Effector memory CD8-positive, alpha-beta T cell (primary cell): ENCODE results near the gene CSRNP2.
"Not testable (repeated sequence)": the region's sequence is repeated elsewhere in the genome, so short reads cannot be mapped to it uniquely, and the experiment has no call there.

Source experiments
- ATAC-seq: fragments of 150-1000 bp; cut with Tn5 transposase; replicated peaks from 2 replicates; pipeline ENCODE4 v1.10.0; 2021; ENCODE audit warnings: mild to moderate bottlenecking, moderate library complexity
- DNase-seq, 3 experiments: peaks; one replicate each; pipeline ENCODE4 v3.0.0; 2021
- H3K27ac Mint-ChIP-seq, 2 donors: one replicate each; pipeline ENCODE4 v1.8.0; 2022; ENCODE audit warnings: mild to moderate bottlenecking in 2 of 2, mixed read lengths in 2 of 2, moderate library complexity in 2 of 2
- H3K27me3 Mint-ChIP-seq, 2 donors: one replicate each; pipeline ENCODE4 v1.8.0; 2022; ENCODE audit warnings: mixed read lengths in 2 of 2
- H3K36me3 Mint-ChIP-seq: one replicate; pipeline ENCODE4 v1.8.0; 2022; ENCODE audit warnings: mild to moderate bottlenecking, moderate library complexity, mixed read lengths; ENCODE audit not compliant: insufficient read depth
- H3K4me1 Mint-ChIP-seq, 2 donors: one replicate each; pipeline ENCODE4 v1.8.0; 2022; ENCODE audit warnings: low read depth in 2 of 2, mixed read lengths in 2 of 2
- H3K4me3 Mint-ChIP-seq, 2 donors: one replicate each; pipeline ENCODE4 v1.8.0; 2022; ENCODE audit warnings: mild to moderate bottlenecking in 2 of 2, mixed read lengths in 2 of 2, moderate library complexity in 2 of 2
- H3K9me3 Mint-ChIP-seq, 2 donors: one replicate each; pipeline ENCODE4 v1.8.0; 2022; ENCODE audit warnings: mixed read lengths in 2 of 2

Gene CSRNP2

GRCh38 chr12:51017452-51017851 is 65.9 kb downstream of the CSRNP2 start:
- Mint-ChIP-seq H3K27me3 (no peaks in the 10 kb centered on the region), H3K27ac (peak overlapping the region; percentile 12 to 25), H3K4me3 (no peak overlapping the region), H3K9me3 (no peaks in the 10 kb centered on the region), H3K36me3 (peaks cover 17% of the 10 kb centered on the region), H3K4me1 (peaks cover 15 to 24% of the 10 kb centered on the region in 2 donors)
- no peak for ATAC-seq
- no peak for DNase-seq

GRCh38 chr12:51014467-51014866 is 68.9 kb downstream of the CSRNP2 start:
- H3K27ac Mint-ChIP-seq, ATAC-seq, H3K4me3 Mint-ChIP-seq, H3K27me3 Mint-ChIP-seq, H3K9me3 Mint-ChIP-seq, DNase-seq: not testable (repeated sequence)
- Mint-ChIP-seq H3K4me1 (peaks cover 6 to 10% of the 10 kb centered on the region in 2 donors), H3K36me3 (peaks cover 17% of the 10 kb centered on the region)

- DNase-seq (no peak), ATAC-seq (no peak)
- Mint-ChIP-seq H3K27ac (peak overlapping the region in 1 of 2 donors; percentile 5), H3K9me3 (no peaks in the 10 kb centered on the region), H3K27me3 (no peaks in the 10 kb centered on the region), H3K4me3 (no peak overlapping the region), H3K4me1 (peaks cover 6 to 10% of the 10 kb centered on the region in 2 donors), H3K36me3 (peaks cover 19% of the 10 kb centered on the region)
These were observed 70.0 kb downstream of the CSRNP2 start for GRCh38 chr12:51013441-51013840.

- no peak for ATAC-seq
- H3K4me3 Mint-ChIP-seq: no peak overlapping the region
These were observed 70.7 kb downstream of the CSRNP2 start for GRCh38 chr12:51012570-51013236.

GRCh38 chr12:51011955-51012354 is 71.4 kb downstream of the CSRNP2 start:
- Mint-ChIP-seq H3K9me3 (no peaks in the 10 kb centered on the region), H3K27ac (peak overlapping the region in 1 of 2 donors; percentile 41), H3K4me1 (peaks cover 5 to 7% of the 10 kb centered on the region in 2 donors), H3K36me3 (peaks cover 21% of the 10 kb centered on the region), H3K4me3 (no peak overlapping the region), H3K27me3 (no peaks in the 10 kb centered on the region)
- ATAC-seq: no peak
- no peak for DNase-seq

More at GRCh38 chr12:51012570-51013236, 70.7 kb downstream of the CSRNP2 start:
- H3K9me3 Mint-ChIP-seq: no peaks in the 10 kb centered on the region
- H3K4me1 Mint-ChIP-seq: peaks cover 6 to 10% of the 10 kb centered on the region in 2 donors
- peaks cover 16% of the 10 kb centered on the region for H3K36me3 Mint-ChIP-seq
- H3K27me3 Mint-ChIP-seq: no peaks in the 10 kb centered on the region
- no peak for DNase-seq
- H3K27ac Mint-ChIP-seq: peak overlapping the region in 1 of 2 donors; percentile 5
